ENCODE results near the gene ELL.

DNA sequence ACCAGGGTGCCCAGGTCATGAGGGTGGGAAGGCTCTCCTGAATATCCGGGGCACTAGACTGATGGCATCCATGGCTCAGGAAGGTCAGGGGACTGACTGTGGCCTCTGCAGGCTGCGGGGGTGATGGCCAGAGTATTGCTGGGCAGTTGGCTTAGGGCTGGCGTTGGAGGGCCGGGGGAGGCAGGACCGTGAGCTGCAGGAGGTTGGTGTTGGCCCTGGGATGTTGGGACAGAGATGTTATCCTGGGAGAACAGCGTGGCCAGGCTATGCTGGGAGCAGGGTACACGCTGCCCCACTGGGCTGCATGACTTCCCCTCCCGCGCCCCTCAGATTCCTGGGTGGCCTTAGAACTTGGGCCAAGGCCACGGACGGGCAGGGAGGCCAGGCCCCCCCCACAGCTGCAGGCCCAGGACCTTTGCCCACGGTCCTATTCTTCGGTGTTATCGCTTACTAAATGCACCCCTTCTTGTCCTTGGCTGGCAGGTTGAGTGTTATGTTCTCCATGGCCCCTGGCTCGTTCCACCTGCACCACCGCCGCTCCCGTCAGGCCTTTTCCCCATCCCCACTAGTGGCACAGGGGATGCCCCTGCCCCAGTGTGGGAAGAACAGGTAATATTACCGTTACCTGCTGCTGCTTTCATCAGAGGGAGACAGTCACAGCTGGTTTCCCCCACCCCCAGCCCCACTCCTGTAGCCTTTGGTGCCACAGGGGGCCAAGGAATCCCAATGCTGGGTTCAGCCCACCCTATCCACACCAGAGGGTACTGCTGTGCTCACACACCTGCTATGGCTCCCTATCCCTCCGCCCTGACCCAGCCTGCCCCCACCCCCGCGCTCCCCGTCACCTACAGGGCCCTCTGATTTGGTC is 80.7 kb downstream of the ELL start:
- TF ChIP-seq POLR2A (IDR thresholded peaks at IDR 0.05) = no peak
- TF ChIP-seq, protein P1, sequence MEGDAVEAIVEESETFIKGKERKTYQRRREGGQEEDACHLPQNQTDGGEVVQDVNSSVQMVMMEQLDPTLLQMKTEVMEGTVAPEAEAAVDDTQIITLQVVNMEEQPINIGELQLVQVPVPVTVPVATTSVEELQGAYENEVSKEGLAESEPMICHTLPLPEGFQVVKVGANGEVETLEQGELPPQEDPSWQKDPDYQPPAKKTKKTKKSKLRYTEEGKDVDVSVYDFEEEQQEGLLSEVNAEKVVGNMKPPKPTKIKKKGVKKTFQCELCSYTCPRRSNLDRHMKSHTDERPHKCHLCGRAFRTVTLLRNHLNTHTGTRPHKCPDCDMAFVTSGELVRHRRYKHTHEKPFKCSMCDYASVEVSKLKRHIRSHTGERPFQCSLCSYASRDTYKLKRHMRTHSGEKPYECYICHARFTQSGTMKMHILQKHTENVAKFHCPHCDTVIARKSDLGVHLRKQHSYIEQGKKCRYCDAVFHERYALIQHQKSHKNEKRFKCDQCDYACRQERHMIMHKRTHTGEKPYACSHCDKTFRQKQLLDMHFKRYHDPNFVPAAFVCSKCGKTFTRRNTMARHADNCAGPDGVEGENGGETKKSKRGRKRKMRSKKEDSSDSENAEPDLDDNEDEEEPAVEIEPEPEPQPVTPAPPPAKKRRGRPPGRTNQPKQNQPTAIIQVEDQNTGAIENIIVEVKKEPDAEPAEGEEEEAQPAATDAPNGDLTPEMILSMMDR (IDR thresholded peaks at IDR 0.05) = no peak

Data from esophagus squamous epithelium (tissue), 4 donors.